ENCODE data around the gene GPR142. TPM values are rescaled to one million over a fixed set of nuclear protein-coding genes. Genes with fewer than 3 reads are reported as not detected.

GPR142 gene
- total RNA-seq, 6 donors from 2014 or later = 0.27 TPM; not detected in 5

- H3K27ac ChIP-seq = no peak overlapping the region
- no peaks in the 10 kb centered on the region for H3K36me3 ChIP-seq
- TF ChIP-seq EP300 (IDR thresholded peaks at IDR 0.05) = no peak
- TF ChIP-seq CTCF (IDR thresholded peaks at IDR 0.05) = no peak
- no peak for TF ChIP-seq POLR2AphosphoS5 (IDR thresholded peaks at IDR 0.05)
- TF ChIP-seq POLR2A (IDR thresholded peaks at IDR 0.05) = no peak
- H3K27me3 ChIP-seq = no peaks in the 10 kb centered on the region
- no peaks in the 10 kb centered on the region for H3K9me3 ChIP-seq
- WGBS, 2 donors = 27 to 31% methylated on average over 11 of the region's 11 CpGs
- DNase-seq = no peak
- H3K4me3 ChIP-seq = no peak overlapping the region
- no peaks in the 10 kb centered on the region for H3K4me1 ChIP-seq
- no peak for ATAC-seq (ENCODE audit: low FRiP score in 2 of 2)
Measured at GRCh38 chr17:74332763-74333283, 34.5 kb upstream of the GPR142 start.

GRCh38 chr17:74334393-74335039 lies 32.8 kb upstream of the GPR142 start:
- Histone ChIP-seq H3K4me1 (no peaks in the 10 kb centered on the region), H3K36me3 (no peaks in the 10 kb centered on the region), H3K27ac (no peak overlapping the region), H3K4me3 (no peak overlapping the region), H3K27me3 (no peaks in the 10 kb centered on the region), H3K9me3 (no peaks in the 10 kb centered on the region)
- 85 to 93% methylated on average over 2 of the region's 2 CpGs for WGBS, 2 donors
- TF ChIP-seq POLR2A (IDR thresholded peaks at IDR 0.05) (no peak), EP300 (IDR thresholded peaks at IDR 0.05) (no peak), POLR2AphosphoS5 (IDR thresholded peaks at IDR 0.05) (no peak), CTCF (IDR thresholded peaks at IDR 0.05) (no peak)
- DNase-seq (no peak), ATAC-seq (ENCODE audit: low FRiP score in 2 of 2) (no peak)

- no peaks in the 10 kb centered on the region for H3K9me3 ChIP-seq
- no peaks in the 10 kb centered on the region for H3K27me3 ChIP-seq
- H3K4me1 ChIP-seq = no peaks in the 10 kb centered on the region
- DNase-seq (no peak), ATAC-seq (ENCODE audit: low FRiP score in 2 of 2) (no peak)
- TF ChIP-seq POLR2A (IDR thresholded peaks at IDR 0.05) (no peak), CTCF (IDR thresholded peaks at IDR 0.05) (no peak), POLR2AphosphoS5 (IDR thresholded peaks at IDR 0.05) (no peak), EP300 (IDR thresholded peaks at IDR 0.05) (no peak)
- WGBS, 2 donors = 81 to 83% methylated on average over 5 of the region's 5 CpGs
- H3K27ac ChIP-seq = no peak overlapping the region
- no peak overlapping the region for H3K4me3 ChIP-seq
- H3K36me3 ChIP-seq = no peaks in the 10 kb centered on the region
Measured at GRCh38 chr17:74335529-74336062, 31.7 kb upstream of the GPR142 start.

- Histone ChIP-seq H3K4me3 (no peak overlapping the region), H3K27me3 (no peaks in the 10 kb centered on the region), H3K4me1 (no peaks in the 10 kb centered on the region), H3K27ac (no peak overlapping the region), H3K9me3 (no peaks in the 10 kb centered on the region), H3K36me3 (no peaks in the 10 kb centered on the region)
- ATAC-seq (ENCODE audit: low FRiP score in 2 of 2) = no peak
- TF ChIP-seq POLR2A (IDR thresholded peaks at IDR 0.05) (no peak), CTCF (IDR thresholded peaks at IDR 0.05) (no peak), POLR2AphosphoS5 (IDR thresholded peaks at IDR 0.05) (no peak), EP300 (IDR thresholded peaks at IDR 0.05) (no peak)
- DNase-seq = no peak
- 78 to 86% methylated on average over 7 of the region's 7 CpGs for WGBS, 2 donors
Measured at GRCh38 chr17:74336307-74336706, 31.0 kb upstream of the GPR142 start.
